HL-60 (cell line): ENCODE data around the gene TOX4.

ENCODE experiments used
- DNase-seq, 2 experiments: peaks; one replicate each; pipeline ENCODE4 v3.0.0-alpha.2; 2010 to 2020; ENCODE audit warnings: low read depth in 1 of 2, low spot score in 1 of 2
- H3K27ac ChIP-seq: fragments of 250-450 bp; sonication (Bioruptor Pico); replicated peaks from 2 replicates; pipeline ENCODE4 v1.5.1; 2020; ENCODE audit warnings: mild to moderate bottlenecking, moderate library complexity
- H3K27me3 ChIP-seq: fragments of 250-450 bp; sonication (Bioruptor Pico); 2 replicates; pipeline ENCODE4 v1.5.1; 2021; ENCODE audit warnings: mild to moderate bottlenecking, moderate library complexity; ENCODE audit not compliant: insufficient read depth, poor library complexity, severe bottlenecking
- H3K4me3 ChIP-seq: replicated peaks from 2 replicates; pipeline ENCODE4 v1.5.1; 2011; ENCODE audit warnings: mild to moderate bottlenecking, control low read depth, low read length; ENCODE audit not compliant: insufficient read depth
- CTCF ChIP-seq: IDR thresholded peaks from one replicate; pipeline ENCODE4 v1.5.1; 2011; ENCODE audit warnings: low read length, control low read depth, inconsistent platforms; ENCODE audit not compliant: insufficient read depth
- GABPA ChIP-seq: IDR thresholded peaks from 2 replicates; pipeline ENCODE4 v1.6.1; 2012; ENCODE audit warnings: low read depth
- POLR2AphosphoS5 ChIP-seq: IDR thresholded peaks from 2 replicates; pipeline ENCODE4 v1.6.1; 2012; ENCODE audit warnings: low read depth
- REST ChIP-seq: IDR thresholded peaks from 2 replicates; pipeline ENCODE4 v1.6.1; 2012; ENCODE audit warnings: low read depth; ENCODE audit not compliant: insufficient replicate concordance
- SPI1 ChIP-seq: IDR thresholded peaks from 2 replicates; pipeline ENCODE4 v1.6.1; 2012; ENCODE audit warnings: low read depth, mild to moderate bottlenecking, borderline replicate concordance
- long read RNA-seq: library from polyadenylated mRNA; unstranded; transcript quantifications from one replicate; pipeline ENCODE4 v2.0.0, GENCODE V29; 2020

TOX4 gene
- long read RNA-seq, full-length matches to known transcripts, result 34 of 53 reads
- long read RNA-seq, partial matches to known transcripts, result 7 of 53 reads
- long read RNA-seq, other reads (novel, unspliced or antisense), result 12 of 53 reads

GRCh38 chr14:21476925-21477681, at the start of gene TOX4, which contains the start of gene RAB2B:
TSS of gene TOX4 (plus strand) at chr14:21477195. CDS start at chr14:21477279, 84 bp downstream.
TSS of gene RAB2B (minus strand) at chr14:21476959. CDS start at chr14:21476872, 87 bp downstream.
- Histone ChIP-seq H3K27ac (peak within 1 kb of the TSS; percentile 78), H3K4me3 (peak within 1 kb of the TSS; percentile 96), H3K27me3 (no peaks in the 10 kb centered on the region)
- DNase-seq, result peak; percentile 95 to 98
- peak; percentile 91 for TF ChIP-seq CTCF
- TF ChIP-seq SPI1, result peak; percentile 73; the same call in 1 of the 2 replicates
- no peak for TF ChIP-seq REST
- peak; percentile 67; the same call in 1 of the 2 replicates for TF ChIP-seq POLR2AphosphoS5
- TF ChIP-seq GABPA, result peak; percentile 77

GRCh38 chr14:21428930-21429329, 48.1 kb upstream of the TOX4 start:
- H3K4me3 ChIP-seq, result no peak overlapping the region
- H3K27me3 ChIP-seq, result no peaks in the 10 kb centered on the region
- TF ChIP-seq REST (no peak), POLR2AphosphoS5 (no peak), GABPA (no peak), SPI1 (no peak), CTCF (no peak)
- no peak overlapping the region for H3K27ac ChIP-seq
- no peak for DNase-seq

GRCh38 chr14:21431126-21431525, 45.9 kb upstream of the TOX4 start:
- Histone ChIP-seq H3K27ac (no peak overlapping the region), H3K27me3 (no peaks in the 10 kb centered on the region), H3K4me3 (no peak overlapping the region)
- TF ChIP-seq GABPA (no peak), CTCF (no peak), REST (no peak), SPI1 (no peak), POLR2AphosphoS5 (no peak)
- no peak for DNase-seq
